ENCODE results near the gene FBXL16. TPM values are rescaled to one million over a fixed set of nuclear protein-coding genes. Genes with fewer than 3 reads are reported as not detected.

FBXL16 gene
- total RNA-seq, 6 experiments from 2014 or later, result 0.05 to 2.3 (median 1.7) TPM; not detected in 3

DNA sequence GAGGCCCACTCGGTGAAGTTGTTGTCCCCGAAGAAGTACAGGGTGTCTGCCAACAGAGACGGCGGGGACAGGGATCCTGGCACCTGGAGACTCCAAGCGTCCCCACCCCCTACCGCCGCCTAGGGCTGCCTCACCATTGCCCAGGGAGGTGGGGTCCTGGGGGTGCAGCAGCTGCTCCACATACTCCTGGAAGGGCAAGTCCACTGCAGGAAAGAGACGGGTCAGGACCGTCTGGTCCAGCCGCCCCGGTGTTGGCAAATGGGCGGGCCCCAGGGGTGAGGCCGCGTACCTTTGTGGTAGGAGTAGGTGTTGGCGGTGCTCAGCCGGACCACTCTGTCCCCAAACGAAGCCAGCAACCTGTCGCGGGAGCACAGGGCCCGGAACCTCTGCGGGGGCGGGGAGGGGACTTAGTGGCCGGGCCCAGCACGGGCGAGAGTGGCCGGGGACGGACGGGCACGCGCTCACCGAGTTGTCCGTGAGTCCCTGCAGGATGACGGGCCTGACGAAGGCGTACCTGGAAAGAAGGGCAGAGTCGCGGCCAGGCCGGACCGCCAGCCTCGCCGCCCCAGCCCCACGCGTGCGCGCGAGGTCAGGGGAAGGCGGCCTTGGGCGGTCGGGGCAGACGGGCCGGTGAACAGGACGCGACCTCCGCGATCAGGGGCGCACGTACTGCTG, 22.1 kb downstream of the FBXL16 start:
- 41% methylated on average over 5 of the region's 57 CpGs for WGBS (ENCODE audit: insufficient coverage, low coverage, low lambda C conversion rate, missing lambda C conversion rate)
- peak overlapping the region in 2 of 3 donors; percentile 32 to 36 for H3K27ac ChIP-seq
- H3K4me1 ChIP-seq, result peaks cover 0 to 40% (median 14%) of the 10 kb centered on the region in 4 donors
- intact Hi-C loops (cut with DNase I), result no loop called here
- TF ChIP-seq CTCF (IDR thresholded peaks at IDR 0.05), result no peak
- TF ChIP-seq POLR2A (IDR thresholded peaks at IDR 0.05), result no peak
- H3K36me3 ChIP-seq, result peaks cover 0 to 21% (median 7%) of the 10 kb centered on the region in 4 donors
- no peaks in the 10 kb centered on the region for H3K9me3 ChIP-seq
- DNase-seq (peak in 1 of 3 donors; percentile 60), ATAC-seq (no peak)
- no peaks in the 10 kb centered on the region for H3K27me3 ChIP-seq
- H3K4me3 ChIP-seq, result peak overlapping the region; percentile 47 to 84 (median 68)

DNA sequence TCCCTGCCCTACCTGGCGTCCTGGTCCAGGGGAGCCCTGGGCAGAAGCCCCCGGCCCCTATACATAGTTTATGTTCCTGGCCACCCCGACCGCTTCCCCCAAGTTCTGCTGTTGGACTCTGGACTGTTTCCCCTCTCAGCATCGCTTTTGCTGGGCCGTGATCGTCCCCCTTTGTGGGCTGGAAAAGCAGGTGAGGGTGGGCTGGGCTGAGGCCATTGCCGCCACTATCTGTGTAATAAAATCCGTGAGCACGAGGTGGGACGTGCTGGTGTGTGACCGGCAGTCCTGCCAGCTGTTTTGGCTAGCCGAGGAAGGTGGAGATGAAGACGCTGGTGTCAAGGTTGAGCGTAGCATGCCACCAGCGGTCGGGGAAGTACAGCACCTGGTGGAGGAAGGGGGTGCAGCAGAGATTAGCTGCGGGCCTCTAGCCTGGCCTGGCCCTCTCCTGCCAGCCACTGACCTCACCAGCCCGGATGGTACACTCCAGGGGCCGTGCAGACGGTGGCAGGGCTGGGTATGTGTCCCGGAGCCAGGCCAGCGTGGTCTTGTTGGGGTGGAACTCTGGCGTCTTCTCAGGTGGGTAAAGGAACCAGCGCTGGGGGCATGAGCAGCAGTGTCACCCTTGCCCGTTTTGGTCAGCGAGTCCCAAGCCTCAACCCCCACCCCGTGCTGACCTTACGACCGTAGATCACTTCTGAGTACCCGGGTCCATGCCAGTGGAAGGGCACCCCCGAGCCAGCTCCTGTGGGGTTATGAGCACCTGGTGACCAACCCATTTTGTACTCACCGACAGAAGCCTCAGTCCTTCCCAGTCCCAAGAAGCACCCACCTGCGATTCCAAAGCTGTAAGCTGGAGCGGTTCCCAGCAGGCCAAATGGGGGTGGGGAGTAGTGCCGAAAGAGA, 22.9 kb downstream of the FBXL16 start:
- TF ChIP-seq CTCF (IDR thresholded peaks at IDR 0.05) (no peak), POLR2A (IDR thresholded peaks at IDR 0.05) (no peak)
- no peaks in the 10 kb centered on the region for H3K9me3 ChIP-seq
- H3K4me3 ChIP-seq, result peak overlapping the region in 1 of 3 donors; percentile 84
- DNase-seq, result peak in 1 of 3 donors; percentile 56
- intact Hi-C loops (cut with DNase I), result no loop called here
- peaks cover 0 to 41% (median 13%) of the 10 kb centered on the region in 4 donors for H3K4me1 ChIP-seq
- ATAC-seq, result no peak
- H3K27me3 ChIP-seq, result no peaks in the 10 kb centered on the region
- 59% methylated on average over 13 of the region's 36 CpGs for WGBS (ENCODE audit: insufficient coverage, low coverage, low lambda C conversion rate, missing lambda C conversion rate)
- H3K36me3 ChIP-seq, result peaks cover 0 to 21% (median 7%) of the 10 kb centered on the region in 4 donors
- no peak overlapping the region for H3K27ac ChIP-seq

DNA sequence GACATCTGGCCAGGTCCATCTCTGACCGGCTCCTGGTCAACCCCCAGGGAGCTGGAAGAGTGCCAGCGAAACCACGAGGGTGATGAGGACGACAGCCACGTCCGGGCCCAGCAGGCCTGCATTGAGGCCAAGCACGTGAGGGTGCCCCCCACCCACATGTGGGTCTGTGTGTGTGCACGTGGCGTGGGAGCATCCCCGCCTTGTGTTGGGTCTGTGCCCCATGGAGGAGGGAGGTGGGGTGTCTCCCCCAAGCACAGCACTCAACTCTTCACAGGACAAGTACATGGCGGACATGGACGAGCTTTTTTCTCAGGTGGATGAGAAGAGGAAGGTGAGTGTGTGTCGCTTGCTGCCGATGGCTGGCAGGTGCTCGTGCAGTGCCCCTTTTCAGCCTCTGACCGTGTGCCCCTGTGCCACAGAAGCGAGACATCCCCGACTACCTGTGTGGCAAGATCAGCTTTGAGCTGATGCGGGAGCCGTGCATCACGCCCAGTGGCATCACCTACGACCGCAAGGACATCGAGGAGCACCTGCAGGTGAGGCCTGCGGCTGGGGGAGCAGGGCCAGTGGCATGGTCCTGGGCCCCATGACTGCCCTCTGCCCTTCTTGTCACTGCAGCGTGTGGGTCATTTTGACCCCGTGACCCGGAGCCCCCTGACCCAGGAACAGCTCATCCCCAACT, 23.7 kb downstream of the FBXL16 start:
- no peak for DNase-seq
- Histone ChIP-seq H3K36me3 (peaks cover 0 to 20% (median 7%) of the 10 kb centered on the region in 4 donors), H3K4me1 (peaks cover 0 to 41% (median 13%) of the 10 kb centered on the region in 4 donors), H3K4me3 (peak overlapping the region in 2 of 3 donors; percentile 62 to 77), H3K27me3 (no peaks in the 10 kb centered on the region), H3K27ac (no peak overlapping the region), H3K9me3 (no peaks in the 10 kb centered on the region)
- 42% methylated on average over 8 of the region's 28 CpGs for WGBS (ENCODE audit: insufficient coverage, low coverage, low lambda C conversion rate, missing lambda C conversion rate)
- TF ChIP-seq CTCF (IDR thresholded peaks at IDR 0.05), result no peak
- TF ChIP-seq POLR2A (IDR thresholded peaks at IDR 0.05), result no peak
- intact Hi-C loops (cut with DNase I), result no loop called here
- no peak for ATAC-seq

DNA sequence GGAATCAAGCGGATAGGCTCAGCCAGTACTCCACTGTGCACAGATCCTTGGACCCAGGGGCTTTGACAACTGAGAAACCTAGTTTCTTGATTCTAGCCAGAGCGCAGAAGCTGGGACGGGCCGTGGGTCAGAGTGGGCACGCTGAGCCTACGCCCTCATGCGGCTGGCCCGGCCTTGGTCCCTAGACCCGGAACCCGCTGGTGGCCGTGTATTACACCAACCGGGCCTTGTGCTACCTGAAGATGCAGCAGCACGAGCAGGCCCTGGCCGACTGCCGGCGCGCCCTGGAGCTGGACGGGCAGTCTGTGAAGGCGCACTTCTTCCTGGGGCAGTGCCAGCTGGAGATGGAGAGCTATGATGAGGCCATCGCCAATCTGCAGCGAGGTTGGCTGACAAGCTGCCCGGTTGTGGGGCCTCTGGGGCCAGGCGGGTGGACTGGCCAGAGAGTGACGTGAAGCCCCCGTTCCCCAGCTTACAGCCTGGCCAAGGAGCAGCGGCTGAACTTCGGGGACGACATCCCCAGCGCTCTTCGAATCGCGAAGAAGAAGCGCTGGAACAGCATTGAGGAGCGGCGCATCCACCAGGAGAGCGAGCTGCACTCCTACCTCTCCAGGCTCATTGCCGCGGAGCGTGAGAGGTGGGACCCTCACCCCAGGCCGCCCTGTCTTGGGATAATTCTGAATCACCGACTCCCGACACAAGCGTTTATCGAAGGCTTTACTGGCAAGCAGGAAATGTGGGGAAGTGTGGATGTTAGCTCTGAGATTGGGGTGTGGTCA, 24.4 kb downstream of the FBXL16 start:
- DNase-seq, result peak in 2 of 3 donors; percentile 75 to 76
- no peaks in the 10 kb centered on the region for H3K9me3 ChIP-seq
- peak overlapping the region in 2 of 3 donors; percentile 71 to 86 for H3K27ac ChIP-seq
- 30% methylated on average over 16 of the region's 44 CpGs for WGBS (ENCODE audit: insufficient coverage, low coverage, low lambda C conversion rate, missing lambda C conversion rate)
- peaks cover 0 to 14% (median 7%) of the 10 kb centered on the region in 4 donors for H3K36me3 ChIP-seq
- TF ChIP-seq POLR2A (IDR thresholded peaks at IDR 0.05), result no peak
- peak in 1 of 4 donors; percentile 19 for TF ChIP-seq CTCF (IDR thresholded peaks at IDR 0.05)
- intact Hi-C loops (cut with DNase I), result no loop called here
- ATAC-seq, result no peak
- H3K27me3 ChIP-seq, result no peaks in the 10 kb centered on the region
- H3K4me1 ChIP-seq, result peaks cover 0 to 41% (median 13%) of the 10 kb centered on the region in 4 donors
- H3K4me3 ChIP-seq, result peak overlapping the region; percentile 62 to 77 (median 67)

All from right lobe of liver (tissue), 6 donors.